Measurements from ENCODE around the gene GRID1. TPM values are rescaled to one million over a fixed set of nuclear protein-coding genes. Genes with fewer than 3 reads are reported as not detected.

Gene GRID1
- total RNA-seq, 3 donors from 2014 or later: 0.61 to 1.9 (median 0.87) TPM

GRCh38 chr10:85607043-85607695, 759.4 kb downstream of the GRID1 start:
- H3K4me1 ChIP-seq (ENCODE audit: low read depth): no peaks in the 10 kb centered on the region
- no peaks in the 10 kb centered on the region for H3K9me3 ChIP-seq
- DNase-seq: no peak
- intact Hi-C loops (cut with DNase I, micrococcal nuclease): no loop called here
- H3K36me3 ChIP-seq (ENCODE audit: low read depth): no peaks in the 10 kb centered on the region
- TF ChIP-seq CTCF (IDR thresholded peaks at IDR 0.05): no peak
- no peak overlapping the region for H3K4me3 ChIP-seq
- ATAC-seq: no peak

- intact Hi-C loops (cut with DNase I, micrococcal nuclease): no loop called here
- DNase-seq: no peak
Observed at GRCh38 chr10:85606401-85606800, 760.2 kb downstream of the GRID1 start.

DNA sequence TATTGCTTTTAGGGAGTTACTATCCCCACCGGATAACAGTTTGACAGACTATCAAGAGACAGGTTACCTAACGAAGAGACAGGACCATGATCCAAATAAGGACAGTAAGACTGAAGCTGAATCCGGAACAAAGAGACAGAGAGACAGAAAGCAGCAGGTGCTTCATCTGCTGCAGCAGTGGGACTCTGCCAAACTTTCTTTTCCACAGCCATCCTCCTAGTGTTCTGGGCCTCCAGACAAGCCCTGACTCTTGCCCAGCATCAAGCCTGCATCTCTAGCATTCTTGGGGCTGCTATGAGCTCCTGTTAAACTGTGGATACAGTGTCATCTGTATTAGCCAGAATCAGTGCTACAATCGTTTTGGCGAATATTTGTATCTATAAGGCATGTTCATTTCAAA, 761.7 kb downstream of the GRID1 start:
- TF ChIP-seq CTCF (IDR thresholded peaks at IDR 0.05): no peak
- Histone ChIP-seq H3K4me3 (no peak overlapping the region), H3K36me3 (ENCODE audit: low read depth) (no peaks in the 10 kb centered on the region), H3K4me1 (ENCODE audit: low read depth) (no peaks in the 10 kb centered on the region), H3K9me3 (no peaks in the 10 kb centered on the region)
- DNase-seq (no peak), ATAC-seq (no peak)
- intact Hi-C loops (cut with DNase I, micrococcal nuclease): no loop called here

More at GRCh38 chr10:85606401-85606800, 760.2 kb downstream of the GRID1 start:
- Histone ChIP-seq H3K4me3 (no peak overlapping the region), H3K4me1 (ENCODE audit: low read depth) (no peaks in the 10 kb centered on the region), H3K36me3 (ENCODE audit: low read depth) (no peaks in the 10 kb centered on the region), H3K9me3 (no peaks in the 10 kb centered on the region)
- ATAC-seq: no peak
- TF ChIP-seq CTCF (IDR thresholded peaks at IDR 0.05): no peak

GRCh38 chr10:85604136-85604725, 762.4 kb downstream of the GRID1 start:
- Histone ChIP-seq H3K36me3 (ENCODE audit: low read depth) (no peaks in the 10 kb centered on the region), H3K9me3 (no peaks in the 10 kb centered on the region), H3K4me3 (no peak overlapping the region), H3K4me1 (ENCODE audit: low read depth) (no peaks in the 10 kb centered on the region)
- intact Hi-C loops (cut with DNase I, micrococcal nuclease): no loop called here
- no peak for DNase-seq
- no peak for ATAC-seq
- no peak for TF ChIP-seq CTCF (IDR thresholded peaks at IDR 0.05)

DNA sequence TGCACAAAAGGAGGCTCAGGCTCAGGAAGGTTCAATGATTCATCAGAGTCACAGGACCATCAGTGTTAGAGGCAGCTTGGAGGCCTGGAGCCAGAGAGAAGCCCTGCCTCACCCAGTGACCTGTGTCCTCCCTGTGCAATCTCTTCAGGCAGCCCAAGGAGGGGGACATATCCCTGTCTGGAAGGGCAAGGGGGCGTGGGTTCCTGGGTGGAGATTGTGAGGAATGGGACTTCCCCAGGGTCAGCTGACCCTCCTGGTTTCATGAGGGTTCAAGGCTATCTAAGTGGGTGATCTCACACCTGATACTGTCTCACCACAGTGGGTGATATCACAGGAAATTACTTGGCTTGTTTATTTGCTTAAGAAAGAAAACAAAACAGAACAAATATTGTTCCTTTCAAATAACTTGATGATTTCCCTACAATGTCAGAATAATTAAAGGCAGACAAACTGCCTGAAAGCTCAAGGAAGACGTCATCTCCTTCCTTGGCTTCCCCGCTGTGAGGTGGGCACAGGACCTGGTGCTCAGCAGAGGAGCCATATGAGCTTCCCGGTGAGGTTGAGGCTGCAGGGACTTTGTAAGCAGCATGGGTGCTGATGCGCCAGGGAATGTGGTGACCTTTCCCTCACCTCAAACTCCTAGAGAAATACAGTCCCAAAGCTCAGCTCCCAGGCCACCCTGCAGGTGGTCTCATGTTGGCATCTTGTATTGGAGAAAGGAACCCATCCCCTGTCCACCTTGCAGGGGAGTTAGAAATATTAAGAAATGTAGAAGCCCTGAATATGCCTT, 763.2 kb downstream of the GRID1 start:
- ATAC-seq (peak; percentile 22), DNase-seq (no peak)
- Histone ChIP-seq H3K4me1 (ENCODE audit: low read depth) (no peaks in the 10 kb centered on the region), H3K4me3 (no peak overlapping the region), H3K9me3 (no peaks in the 10 kb centered on the region), H3K36me3 (ENCODE audit: low read depth) (no peaks in the 10 kb centered on the region)
- TF ChIP-seq CTCF (IDR thresholded peaks at IDR 0.05): no peak
- intact Hi-C loops (cut with DNase I, micrococcal nuclease): no loop called here
